H1 (cell line): ENCODE data around the gene ZNF385C.

Source experiments
- BCL11A ChIP-seq, 2 experiments: IDR thresholded peaks; one replicate each; pipeline ENCODE4 v1.6.1; 2011; ENCODE audit warnings: low read depth in 2 of 2, low read length in 2 of 2, mild to moderate bottlenecking in 2 of 2
- EZH2 ChIP-seq: fragments of 200-600 bp; sonication (generic); IDR thresholded peaks from 2 replicates; pipeline ENCODE4 v1.7.1; 2012; ENCODE audit warnings: low read depth, mild to moderate bottlenecking, moderate library complexity, low read length, inconsistent platforms; ENCODE audit not compliant: severe bottlenecking
- KDM1A ChIP-seq: fragments of 200-600, 300-600 bp; sonication (generic); IDR thresholded peaks from 2 replicates; pipeline ENCODE4 v1.7.1; 2016; ENCODE audit warnings: mild to moderate bottlenecking, low read length, borderline replicate concordance
- TF ChIP-seq, protein P1 (sequence below), 3 experiments: IDR thresholded peaks; 1 replicate in 2 of 3; 2 replicates in 1 of 3; pipeline versions ENCODE4 v1.5.1 to v1.6.1; 2011; ENCODE audit warnings: low read length in 3 of 3, mild to moderate bottlenecking in 3 of 3, inconsistent platforms in 2 of 3, low read depth in 1 of 3, moderate library complexity in 1 of 3; ENCODE audit not compliant: insufficient read depth in 1 of 3; ENCODE audit errors: control extremely low read depth in 1 of 3
- TF ChIP-seq, protein P2 (sequence below): IDR thresholded peaks from 2 replicates; pipeline ENCODE4 v1.6.1; 2012; ENCODE audit warnings: inconsistent platforms

DNA sequence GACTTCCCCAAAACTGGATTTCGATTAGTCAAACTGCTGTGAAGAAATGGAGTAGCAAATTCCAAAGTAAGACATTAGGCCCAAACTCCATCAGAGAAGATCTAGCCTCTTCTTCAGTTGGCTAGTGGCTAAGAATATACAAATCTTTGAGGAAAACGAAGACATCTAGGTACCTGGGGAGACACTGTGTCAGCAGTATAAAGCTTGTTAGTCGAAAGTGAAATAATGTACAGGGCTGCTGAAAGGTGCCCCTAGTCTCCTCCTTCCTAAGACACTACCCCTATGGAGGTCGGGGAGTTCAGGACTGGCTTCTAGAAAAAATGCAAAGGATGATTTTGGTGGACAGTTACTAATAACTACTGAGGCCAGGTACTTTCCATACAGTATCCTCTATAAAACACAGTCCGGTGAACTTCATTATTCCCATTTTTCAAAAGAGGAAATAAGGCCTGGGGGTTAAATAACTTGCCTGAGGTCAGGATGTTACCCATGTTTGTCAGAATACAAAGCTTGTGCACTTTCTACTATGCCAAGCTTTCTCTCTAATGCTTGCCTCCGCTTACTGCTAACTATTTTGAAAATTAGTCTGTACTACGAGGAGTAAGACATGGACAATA lies 96.0 kb downstream of the ZNF385C start:
- no peak for TF ChIP-seq EZH2
- TF ChIP-seq, protein P1, sequence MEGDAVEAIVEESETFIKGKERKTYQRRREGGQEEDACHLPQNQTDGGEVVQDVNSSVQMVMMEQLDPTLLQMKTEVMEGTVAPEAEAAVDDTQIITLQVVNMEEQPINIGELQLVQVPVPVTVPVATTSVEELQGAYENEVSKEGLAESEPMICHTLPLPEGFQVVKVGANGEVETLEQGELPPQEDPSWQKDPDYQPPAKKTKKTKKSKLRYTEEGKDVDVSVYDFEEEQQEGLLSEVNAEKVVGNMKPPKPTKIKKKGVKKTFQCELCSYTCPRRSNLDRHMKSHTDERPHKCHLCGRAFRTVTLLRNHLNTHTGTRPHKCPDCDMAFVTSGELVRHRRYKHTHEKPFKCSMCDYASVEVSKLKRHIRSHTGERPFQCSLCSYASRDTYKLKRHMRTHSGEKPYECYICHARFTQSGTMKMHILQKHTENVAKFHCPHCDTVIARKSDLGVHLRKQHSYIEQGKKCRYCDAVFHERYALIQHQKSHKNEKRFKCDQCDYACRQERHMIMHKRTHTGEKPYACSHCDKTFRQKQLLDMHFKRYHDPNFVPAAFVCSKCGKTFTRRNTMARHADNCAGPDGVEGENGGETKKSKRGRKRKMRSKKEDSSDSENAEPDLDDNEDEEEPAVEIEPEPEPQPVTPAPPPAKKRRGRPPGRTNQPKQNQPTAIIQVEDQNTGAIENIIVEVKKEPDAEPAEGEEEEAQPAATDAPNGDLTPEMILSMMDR (IDR thresholded peaks at IDR 0.05; ENCODE audit: control extremely low read depth in 1 of 3, insufficient read depth in 1 of 3, low read depth in 1 of 3, low read length in 3 of 3), result no peak
- no peak for TF ChIP-seq BCL11A (IDR thresholded peaks at IDR 0.05; ENCODE audit: low read depth in 2 of 2, low read length in 2 of 2)
- TF ChIP-seq, protein P2, sequence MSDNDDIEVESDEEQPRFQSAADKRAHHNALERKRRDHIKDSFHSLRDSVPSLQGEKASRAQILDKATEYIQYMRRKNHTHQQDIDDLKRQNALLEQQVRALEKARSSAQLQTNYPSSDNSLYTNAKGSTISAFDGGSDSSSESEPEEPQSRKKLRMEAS, result no peak
- TF ChIP-seq KDM1A, result no peak
